Neural crest cell (in vitro differentiated cells): Measurements from ENCODE around the gene MEG3. TPM values are rescaled to one million over a fixed set of nuclear protein-coding genes. Genes with fewer than 3 reads are reported as not detected.
A peak's percentile ranks its signal among the peaks of the same experiment; 100 is the strongest.

Source experiments
- DNase-seq: peaks from one replicate; pipeline ENCODE4 v3.0.0; 2021; ENCODE audit warnings: low read depth, mixed read lengths, low spot score
- H3K27ac Mint-ChIP-seq: one replicate; pipeline ENCODE4 v1.8.0; 2021; ENCODE audit warnings: mild to moderate bottlenecking, mixed read lengths; ENCODE audit not compliant: unreplicated experiment
- H3K27me3 Mint-ChIP-seq: 2 replicates; pipeline ENCODE4 v1.8.0; 2021; ENCODE audit warnings: low read depth, mild to moderate bottlenecking, mixed read lengths
- H3K36me3 Mint-ChIP-seq: 2 replicates; pipeline ENCODE4 v1.8.0; 2021; ENCODE audit warnings: low read depth, mild to moderate bottlenecking, mixed read lengths
- H3K4me1 Mint-ChIP-seq: 2 replicates; pipeline ENCODE4 v1.8.0; 2021; ENCODE audit warnings: mixed read lengths
- H3K4me3 Mint-ChIP-seq: one replicate; pipeline ENCODE4 v1.8.0; 2021; ENCODE audit warnings: mild to moderate bottlenecking, mixed read lengths
- H3K9me3 Mint-ChIP-seq: 2 replicates; pipeline ENCODE4 v1.8.0; 2021; ENCODE audit warnings: mixed read lengths
- CTCF ChIP-seq: fragments of 200-600 bp; sonication (generic); conservative IDR thresholded peaks from 2 replicates; pipeline ENCODE4 v1.5.0; 2021; ENCODE audit warnings: antibody characterized with exemption, mild to moderate bottlenecking
- total RNA-seq: library from RNA; stranded (reverse); gene quantifications from 2 replicates; pipeline ENCODE4 v1.2.1, GENCODE V29; 2021

Gene MEG3
- total RNA-seq, 1 donor from 2014 or later = 1.0 TPM

GRCh38 chr14:100840286-100841065 lies 14.6 kb downstream of the MEG3 start:
- H3K4me1 Mint-ChIP-seq = peaks cover 64% of the 10 kb centered on the region

GRCh38 chr14:100841066-100841760 lies 15.3 kb downstream of the MEG3 start:
- H3K27me3 Mint-ChIP-seq = peaks cover 5% of the 10 kb centered on the region
- DNase-seq = no peak
- H3K36me3 Mint-ChIP-seq = no peaks in the 10 kb centered on the region
- peak overlapping the region; percentile 97 for H3K27ac Mint-ChIP-seq
- peak overlapping the region; percentile 77 for H3K4me3 Mint-ChIP-seq
- peaks cover 64% of the 10 kb centered on the region for H3K4me1 Mint-ChIP-seq
- no peaks in the 10 kb centered on the region for H3K9me3 Mint-ChIP-seq
- TF ChIP-seq CTCF = no peak

More at GRCh38 chr14:100840286-100841065, 14.6 kb downstream of the MEG3 start:
- Mint-ChIP-seq H3K4me3 (peak overlapping the region; percentile 77), H3K36me3 (no peaks in the 10 kb centered on the region), H3K27me3 (peaks cover 5% of the 10 kb centered on the region), H3K27ac (peak overlapping the region; percentile 97), H3K9me3 (no peaks in the 10 kb centered on the region)
- no peak for TF ChIP-seq CTCF
- peak; percentile 35 for DNase-seq

GRCh38 chr14:100841761-100842403 lies 16.0 kb downstream of the MEG3 start:
- Mint-ChIP-seq H3K4me1 (peaks cover 60% of the 10 kb centered on the region), H3K36me3 (no peaks in the 10 kb centered on the region), H3K4me3 (no peak overlapping the region), H3K27me3 (peaks cover 5% of the 10 kb centered on the region), H3K27ac (no peak overlapping the region), H3K9me3 (no peaks in the 10 kb centered on the region)
- TF ChIP-seq CTCF = no peak
- no peak for DNase-seq

GRCh38 chr14:100842799-100843198 lies 16.9 kb downstream of the MEG3 start:
- H3K27me3 Mint-ChIP-seq = peaks cover 5% of the 10 kb centered on the region
- no peak for TF ChIP-seq CTCF
- no peak overlapping the region for H3K27ac Mint-ChIP-seq
- DNase-seq = no peak
- H3K4me3 Mint-ChIP-seq = no peak overlapping the region
- H3K4me1 Mint-ChIP-seq = peaks cover 53% of the 10 kb centered on the region
- no peaks in the 10 kb centered on the region for H3K36me3 Mint-ChIP-seq
- no peaks in the 10 kb centered on the region for H3K9me3 Mint-ChIP-seq

GRCh38 chr14:100844082-100844408 lies 18.1 kb downstream of the MEG3 start:
- Mint-ChIP-seq H3K27ac (no peak overlapping the region), H3K4me1 (peaks cover 41% of the 10 kb centered on the region), H3K36me3 (no peaks in the 10 kb centered on the region), H3K9me3 (no peaks in the 10 kb centered on the region), H3K4me3 (no peak overlapping the region), H3K27me3 (peaks cover 5% of the 10 kb centered on the region)
- DNase-seq = no peak
- no peak for TF ChIP-seq CTCF
